Tibial nerve (tissue), 4 donors: ENCODE data around the gene MGAT1.
A peak's percentile ranks its signal among the peaks of the same experiment; 100 is the strongest.

ENCODE experiments used
- EP300 ChIP-seq, 2 donors: sonication (generic); formaldehyde crosslinking; IDR thresholded peaks; one replicate each; pipeline ENCODE4 v1.6.1; 2017; ENCODE audit warnings: antibody characterized with exemption in 2 of 2, mild to moderate bottlenecking in 1 of 2
- POLR2A ChIP-seq, 2 donors: fragments of 450-650 bp; IDR thresholded peaks; one replicate each; pipeline ENCODE4 v1.6.1; 2017; ENCODE audit warnings: antibody characterized with exemption in 2 of 2, mild to moderate bottlenecking in 2 of 2, moderate library complexity in 2 of 2
- TF ChIP-seq, protein P1 (sequence below), 5 experiments: fragments of 200-600 bp in 3 of 5; fragments of 450-650 bp in 2 of 5; sonication (generic) in 3 of 5; IDR thresholded peaks; one replicate each; pipeline ENCODE4 v1.5.1; 2016 to 2019; ENCODE audit warnings: antibody characterized with exemption in 5 of 5, mild to moderate bottlenecking in 3 of 5, moderate library complexity in 2 of 5

DNA sequence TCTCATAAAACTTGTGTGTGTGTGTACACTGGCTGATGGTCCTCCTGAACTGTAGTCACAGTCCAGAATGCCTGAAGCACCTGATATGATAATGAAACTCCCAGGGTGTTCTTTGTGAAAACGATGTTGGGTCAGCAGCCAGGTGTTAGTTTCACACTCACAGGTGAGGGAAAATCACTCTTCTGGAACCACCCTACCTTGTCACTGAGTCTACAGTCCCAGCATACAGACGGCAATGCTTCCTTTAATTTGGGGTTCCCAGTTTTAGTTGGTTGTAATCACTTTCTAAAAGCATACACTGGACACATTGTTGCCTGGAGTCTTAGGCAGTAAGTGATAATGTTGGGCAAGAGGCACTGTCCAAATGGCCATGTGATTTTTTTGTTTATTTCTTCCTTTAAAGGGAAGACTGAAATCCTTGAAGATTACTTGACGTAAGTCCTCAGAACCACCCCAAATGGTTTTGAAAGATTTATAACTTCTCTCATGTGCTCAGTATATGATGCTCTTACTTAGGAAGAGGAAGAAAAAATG lies 18.2 kb upstream of the MGAT1 start:
- TF ChIP-seq POLR2A (IDR thresholded peaks at IDR 0.05) (no peak), EP300 (IDR thresholded peaks at IDR 0.05) (peak; percentile 87 to 98)
- TF ChIP-seq, protein P1, sequence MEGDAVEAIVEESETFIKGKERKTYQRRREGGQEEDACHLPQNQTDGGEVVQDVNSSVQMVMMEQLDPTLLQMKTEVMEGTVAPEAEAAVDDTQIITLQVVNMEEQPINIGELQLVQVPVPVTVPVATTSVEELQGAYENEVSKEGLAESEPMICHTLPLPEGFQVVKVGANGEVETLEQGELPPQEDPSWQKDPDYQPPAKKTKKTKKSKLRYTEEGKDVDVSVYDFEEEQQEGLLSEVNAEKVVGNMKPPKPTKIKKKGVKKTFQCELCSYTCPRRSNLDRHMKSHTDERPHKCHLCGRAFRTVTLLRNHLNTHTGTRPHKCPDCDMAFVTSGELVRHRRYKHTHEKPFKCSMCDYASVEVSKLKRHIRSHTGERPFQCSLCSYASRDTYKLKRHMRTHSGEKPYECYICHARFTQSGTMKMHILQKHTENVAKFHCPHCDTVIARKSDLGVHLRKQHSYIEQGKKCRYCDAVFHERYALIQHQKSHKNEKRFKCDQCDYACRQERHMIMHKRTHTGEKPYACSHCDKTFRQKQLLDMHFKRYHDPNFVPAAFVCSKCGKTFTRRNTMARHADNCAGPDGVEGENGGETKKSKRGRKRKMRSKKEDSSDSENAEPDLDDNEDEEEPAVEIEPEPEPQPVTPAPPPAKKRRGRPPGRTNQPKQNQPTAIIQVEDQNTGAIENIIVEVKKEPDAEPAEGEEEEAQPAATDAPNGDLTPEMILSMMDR (IDR thresholded peaks at IDR 0.05), result no peak
